ENCODE measurements around the gene DOK4.
"Not testable (repeated sequence)": the region's sequence is repeated elsewhere in the genome, so short reads cannot be mapped to it uniquely, and the experiment has no call there.

The DOK4 gene

DNA sequence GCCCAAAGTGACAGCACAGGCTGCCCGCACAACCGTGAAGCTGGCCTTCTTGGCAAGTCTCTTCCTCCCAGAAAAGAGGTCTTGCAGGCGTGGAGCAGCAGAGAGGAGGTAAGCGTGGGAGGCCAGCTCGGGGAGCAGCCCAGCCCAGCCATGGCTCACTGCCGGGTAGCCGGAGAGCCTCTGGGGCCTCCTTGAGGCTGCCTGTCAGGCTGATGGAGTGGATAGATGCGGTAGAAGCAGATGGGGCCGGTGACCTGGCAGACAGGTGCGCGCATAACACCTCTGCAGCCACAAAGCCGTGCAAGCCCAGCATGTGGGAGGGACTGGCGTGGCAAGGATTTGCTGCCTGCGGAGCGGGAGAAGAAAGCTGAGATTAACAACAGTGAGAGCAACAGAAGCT, 17.1 kb upstream of the DOK4 start:
- H3K4me2 ChIP-seq (ENCODE audit: low read length) = no peak overlapping the region
- H3K27me3 ChIP-seq (ENCODE audit: control insufficient read depth, insufficient read depth, low read length) = no peaks in the 10 kb centered on the region
- H3K79me2 ChIP-seq = no peaks in the 10 kb centered on the region
- H3K9me3 ChIP-seq (ENCODE audit: control insufficient read depth, low read length) = no peaks in the 10 kb centered on the region
- H3K9ac ChIP-seq = no peak overlapping the region
- H3K27ac ChIP-seq = peak overlapping the region; percentile 3
- H3K4me3 ChIP-seq (ENCODE audit: low read depth, low read length) = no peak overlapping the region
- peak overlapping the region; percentile 81 for H2AFZ ChIP-seq
- TF ChIP-seq, protein P1, sequence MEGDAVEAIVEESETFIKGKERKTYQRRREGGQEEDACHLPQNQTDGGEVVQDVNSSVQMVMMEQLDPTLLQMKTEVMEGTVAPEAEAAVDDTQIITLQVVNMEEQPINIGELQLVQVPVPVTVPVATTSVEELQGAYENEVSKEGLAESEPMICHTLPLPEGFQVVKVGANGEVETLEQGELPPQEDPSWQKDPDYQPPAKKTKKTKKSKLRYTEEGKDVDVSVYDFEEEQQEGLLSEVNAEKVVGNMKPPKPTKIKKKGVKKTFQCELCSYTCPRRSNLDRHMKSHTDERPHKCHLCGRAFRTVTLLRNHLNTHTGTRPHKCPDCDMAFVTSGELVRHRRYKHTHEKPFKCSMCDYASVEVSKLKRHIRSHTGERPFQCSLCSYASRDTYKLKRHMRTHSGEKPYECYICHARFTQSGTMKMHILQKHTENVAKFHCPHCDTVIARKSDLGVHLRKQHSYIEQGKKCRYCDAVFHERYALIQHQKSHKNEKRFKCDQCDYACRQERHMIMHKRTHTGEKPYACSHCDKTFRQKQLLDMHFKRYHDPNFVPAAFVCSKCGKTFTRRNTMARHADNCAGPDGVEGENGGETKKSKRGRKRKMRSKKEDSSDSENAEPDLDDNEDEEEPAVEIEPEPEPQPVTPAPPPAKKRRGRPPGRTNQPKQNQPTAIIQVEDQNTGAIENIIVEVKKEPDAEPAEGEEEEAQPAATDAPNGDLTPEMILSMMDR (IDR thresholded peaks at IDR 0.05) = no peak
- H3K4me1 ChIP-seq = peaks cover 18% of the 10 kb centered on the region
- H3K36me3 ChIP-seq (ENCODE audit: control insufficient read depth, insufficient read depth, low read length) = no peaks in the 10 kb centered on the region

DNA sequence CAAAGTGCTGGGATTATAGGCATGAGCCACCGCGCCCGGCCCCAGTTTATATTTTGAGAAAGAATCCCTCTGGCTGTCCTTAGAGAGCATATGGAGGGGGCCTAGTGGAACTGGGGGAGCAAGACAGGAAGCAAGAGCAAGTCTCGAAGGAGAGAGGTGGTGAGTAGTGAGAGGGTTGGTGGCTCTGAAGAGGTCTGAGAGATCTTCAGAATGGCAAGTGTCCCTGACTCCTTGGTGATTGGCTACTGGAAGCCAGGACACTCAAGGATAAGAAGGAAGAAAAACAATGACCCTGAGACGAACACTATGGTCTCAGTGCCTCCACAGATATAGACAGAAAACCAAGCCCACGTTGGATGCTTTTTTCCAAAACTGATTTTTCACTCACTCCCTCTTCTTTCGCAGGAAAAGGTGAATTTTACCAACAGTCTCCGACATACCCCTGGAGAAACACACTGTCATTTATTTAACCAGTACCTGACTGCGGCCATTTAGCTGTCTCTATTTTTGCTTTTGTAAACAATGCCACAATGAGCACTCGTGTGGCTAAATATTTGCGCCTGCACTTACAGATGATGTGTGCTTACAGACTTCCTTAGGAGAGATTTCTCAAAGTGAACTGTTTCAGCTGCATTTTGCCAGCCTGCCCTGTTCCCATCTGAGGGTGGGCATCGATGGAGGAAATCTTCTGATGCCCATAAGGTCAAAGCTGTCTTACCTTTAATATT, 15.9 kb upstream of the DOK4 start:
- Histone ChIP-seq H3K27me3 (ENCODE audit: control insufficient read depth, insufficient read depth, low read length) (no peaks in the 10 kb centered on the region), H3K27ac (no peak overlapping the region), H3K4me3 (ENCODE audit: low read depth, low read length) (no peak overlapping the region), H3K9me3 (ENCODE audit: control insufficient read depth, low read length) (no peaks in the 10 kb centered on the region), H2AFZ (no peak overlapping the region), H3K4me2 (ENCODE audit: low read length) (no peak overlapping the region), H3K36me3 (ENCODE audit: control insufficient read depth, insufficient read depth, low read length) (no peaks in the 10 kb centered on the region), H3K79me2 (no peaks in the 10 kb centered on the region), H3K4me1 (peaks cover 18% of the 10 kb centered on the region), H3K9ac (no peak overlapping the region)
- TF ChIP-seq, protein P1 (IDR thresholded peaks at IDR 0.05) = no peak

DNA sequence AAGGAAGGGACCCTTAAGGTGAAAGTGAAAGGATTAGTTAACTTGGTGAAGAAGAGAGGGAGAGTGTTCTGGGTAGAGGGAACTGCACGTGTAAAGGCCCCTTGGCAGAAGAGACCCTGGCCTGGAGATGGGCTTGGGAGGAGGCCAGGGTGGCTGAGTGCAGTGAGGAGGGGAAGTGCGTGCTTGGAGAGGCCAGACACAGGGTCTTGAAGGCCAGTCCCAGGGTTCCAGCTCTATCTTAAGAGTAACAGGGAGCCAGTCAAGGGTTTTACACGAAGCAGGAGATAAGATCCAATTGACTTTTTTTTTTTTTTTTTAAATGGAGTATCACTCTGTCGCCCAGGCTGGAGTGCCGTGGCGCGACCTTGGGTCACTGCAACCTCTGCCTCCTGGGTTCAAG, 15.2 kb upstream of the DOK4 start:
- Histone ChIP-seq H3K4me2 (ENCODE audit: low read length) (no peak overlapping the region), H3K9me3 (ENCODE audit: control insufficient read depth, low read length) (no peaks in the 10 kb centered on the region), H3K36me3 (ENCODE audit: control insufficient read depth, insufficient read depth, low read length) (no peaks in the 10 kb centered on the region), H3K27me3 (ENCODE audit: control insufficient read depth, insufficient read depth, low read length) (no peaks in the 10 kb centered on the region), H3K9ac (no peak overlapping the region), H3K79me2 (no peaks in the 10 kb centered on the region), H3K4me1 (peaks cover 18% of the 10 kb centered on the region), H3K27ac (no peak overlapping the region), H3K4me3 (ENCODE audit: low read depth, low read length) (no peak overlapping the region), H2AFZ (no peak overlapping the region)
- TF ChIP-seq, protein P1 (IDR thresholded peaks at IDR 0.05) = no peak

DNA sequence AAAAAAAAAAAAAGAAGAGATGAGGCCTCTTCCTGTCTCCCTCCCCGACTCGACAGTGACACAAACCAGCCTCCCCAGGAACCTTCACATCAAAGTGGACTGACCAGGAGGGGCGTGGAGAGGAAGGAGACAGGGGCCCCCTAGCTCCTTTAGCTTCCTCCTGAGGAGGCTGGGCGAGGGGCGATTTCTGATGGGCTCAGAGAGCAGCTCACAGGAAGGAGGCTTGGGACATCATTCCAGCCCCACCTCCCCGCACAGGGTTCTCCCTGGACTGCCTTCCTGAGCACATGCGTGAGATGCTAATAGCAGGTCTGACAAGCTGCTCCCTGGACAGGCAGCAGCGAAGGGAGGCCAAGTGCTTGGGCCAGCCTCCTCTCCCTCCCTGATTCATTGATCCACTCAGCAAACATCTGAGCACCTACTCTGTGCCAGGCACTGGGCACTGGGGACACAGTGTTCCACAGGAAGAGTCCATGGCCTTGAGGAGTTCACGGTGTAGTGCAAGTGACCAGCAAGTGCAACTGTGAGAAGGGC, 14.4 kb upstream of the DOK4 start:
- H3K4me1 ChIP-seq = peaks cover 18% of the 10 kb centered on the region
- H3K4me3 ChIP-seq (ENCODE audit: low read depth, low read length) = no peak overlapping the region
- no peak overlapping the region for H2AFZ ChIP-seq
- no peak overlapping the region for H3K4me2 ChIP-seq (ENCODE audit: low read length)
- no peaks in the 10 kb centered on the region for H3K27me3 ChIP-seq (ENCODE audit: control insufficient read depth, insufficient read depth, low read length)
- no peak overlapping the region for H3K9ac ChIP-seq
- no peak overlapping the region for H3K27ac ChIP-seq
- H3K79me2 ChIP-seq = no peaks in the 10 kb centered on the region
- TF ChIP-seq, protein P1 (IDR thresholded peaks at IDR 0.05) = no peak
- no peaks in the 10 kb centered on the region for H3K36me3 ChIP-seq (ENCODE audit: control insufficient read depth, insufficient read depth, low read length)
- H3K9me3 ChIP-seq (ENCODE audit: control insufficient read depth, low read length) = no peaks in the 10 kb centered on the region

DNA sequence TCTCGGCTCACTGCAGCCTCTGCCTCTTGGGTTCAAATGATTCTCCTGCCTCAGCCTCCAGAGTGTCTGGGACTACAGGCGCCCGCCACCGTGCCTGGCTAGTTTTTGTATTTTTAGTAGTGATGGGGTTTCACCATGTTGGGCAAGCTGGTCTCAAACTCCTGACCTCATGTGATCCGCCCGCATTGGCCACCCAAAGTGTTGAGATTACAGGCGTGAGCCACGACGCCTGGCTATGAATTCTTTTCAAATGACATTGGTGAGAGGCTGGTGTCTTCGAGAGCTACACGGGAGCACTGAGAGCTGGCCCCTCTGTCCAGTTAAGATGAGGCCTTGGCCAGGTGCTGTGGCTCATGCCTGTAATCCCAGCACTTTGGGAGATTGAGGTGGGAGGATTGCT, 13.6 kb upstream of the DOK4 start:
- H3K4me3 ChIP-seq (ENCODE audit: low read depth, low read length); H3K27me3 ChIP-seq (ENCODE audit: control insufficient read depth, insufficient read depth, low read length); H3K4me2 ChIP-seq (ENCODE audit: low read length); H2AFZ ChIP-seq; H3K36me3 ChIP-seq (ENCODE audit: control insufficient read depth, insufficient read depth, low read length); H3K9me3 ChIP-seq (ENCODE audit: control insufficient read depth, low read length); H3K79me2 ChIP-seq; H3K27ac ChIP-seq; H3K9ac ChIP-seq: not testable (repeated sequence)
- peaks cover 11% of the 10 kb centered on the region for H3K4me1 ChIP-seq
